Dermis lymphatic vessel endothelial cell (primary cell): ENCODE measurements around the gene OBP2B. TPM values are rescaled to one million over a fixed set of nuclear protein-coding genes. Genes with fewer than 3 reads are reported as not detected.

Experiments
- total RNA-seq: library from RNA; depleted of rRNA; stranded (reverse); fragments of >200 nt; gene quantifications from 2 replicates; pipeline ENCODE4 v1.2.1, GENCODE V29; 2014

OBP2B gene
- total RNA-seq = not detected in 2 replicates

GRCh38 chr9:133208880-133209300 is at the start of gene OBP2B:
Gene OBP2B, minus strand, starts transcription at chr9:133209250. Its CDS starts 51 bp downstream, at chr9:133209199.

GRCh38 chr9:133163504-133164172 is 45.4 kb downstream of the OBP2B start, which contains the start of gene GBGT1:
Gene GBGT1, minus strand, starts transcription at chr9:133163914. Its CDS starts 1,502 bp downstream, at chr9:133162412.

Other genes starting within 250 kb of the OBP2B start
- gene GFI1B, start 230.6 kb downstream of the OBP2B start, total RNA-seq = under 0.01 TPM in 1 of 2 replicates, not detected in the other
- gene GTF3C5, start 178.3 kb downstream of the OBP2B start, total RNA-seq = 35.9 and 36.1 TPM in 2 replicates
- 0.09 TPM in 1 of 2 replicates, not detected in the other for gene CEL, start 147.3 kb downstream of the OBP2B start, total RNA-seq
- gene RALGDS, start 88.0 kb downstream of the OBP2B start, total RNA-seq = 31.1 and 46.1 TPM in 2 replicates
- gene GBGT1, start 45.3 kb downstream of the OBP2B start, total RNA-seq = 16.5 and 32.2 TPM in 2 replicates
- 0.43 TPM in 2 replicates for gene ABO, start 66.0 kb upstream of the OBP2B start, total RNA-seq
- 8.0 and 10.5 TPM in 2 replicates for gene SURF6, start 126.9 kb upstream of the OBP2B start, total RNA-seq
- 12.1 and 12.5 TPM in 2 replicates for gene MED22, start 138.9 kb upstream of the OBP2B start, total RNA-seq
- gene RPL7A, start 139.0 kb upstream of the OBP2B start, total RNA-seq = 2,195 and 2,415 TPM in 2 replicates
- gene SURF1, start 147.2 kb upstream of the OBP2B start, total RNA-seq = 21.3 and 31.9 TPM in 2 replicates
- 10.1 and 12.5 TPM in 2 replicates for gene SURF2, start 147.3 kb upstream of the OBP2B start, total RNA-seq
- gene SURF4, start 166.8 kb upstream of the OBP2B start, total RNA-seq = 283 and 354 TPM in 2 replicates
- 0.69 and 0.98 TPM in 2 replicates for gene STKLD1, start 167.1 kb upstream of the OBP2B start, total RNA-seq
- gene REXO4, start 208.8 kb upstream of the OBP2B start, total RNA-seq = 13.1 and 19.5 TPM in 2 replicates
- 0.52 and 0.65 TPM in 2 replicates for gene ADAMTS13, start 213.1 kb upstream of the OBP2B start, total RNA-seq